Endodermal cell (in vitro differentiated cells): ENCODE results near the gene TMEM131L. TPM values are rescaled to one million over a fixed set of nuclear protein-coding genes. Genes with fewer than 3 reads are reported as not detected.
A peak's percentile ranks its signal among the peaks of the same experiment; 100 is the strongest.

Source experiments
- DNase-seq: peaks from one replicate; pipeline ENCODE4 v3.0.0-alpha.2; 2017
- H3K27ac ChIP-seq: 2 replicates; pipeline ENCODE4 v1.5.1; 2013; ENCODE audit warnings: mild to moderate bottlenecking, low read depth, low read length, moderate library complexity
- H3K27me3 ChIP-seq: 2 replicates; pipeline ENCODE4 v1.6.1; 2013; ENCODE audit warnings: mild to moderate bottlenecking, low read length, moderate library complexity; ENCODE audit not compliant: insufficient read depth, control insufficient read depth, poor library complexity, severe bottlenecking
- H3K36me3 ChIP-seq: 2 replicates; pipeline ENCODE4 v1.7.0; 2013; ENCODE audit warnings: mild to moderate bottlenecking, low read length, moderate library complexity; ENCODE audit not compliant: control insufficient read depth, insufficient read depth
- H3K4me1 ChIP-seq: one replicate; pipeline ENCODE4 v1.7.0; 2013; ENCODE audit warnings: low read length; ENCODE audit not compliant: control insufficient read depth, insufficient read depth
- H3K4me3 ChIP-seq: 2 replicates; pipeline ENCODE4 v1.5.1; 2013; ENCODE audit warnings: mild to moderate bottlenecking, low read length, moderate library complexity
- H3K9ac ChIP-seq: 2 replicates; pipeline ENCODE4 v1.6.1; 2013; ENCODE audit warnings: mild to moderate bottlenecking, low read length, moderate library complexity; ENCODE audit not compliant: poor library complexity, severe bottlenecking; ENCODE audit errors: extremely low read depth
- H3K9me3 ChIP-seq: 2 replicates; pipeline ENCODE4 v1.6.1; 2013; ENCODE audit warnings: mild to moderate bottlenecking, low read length, moderate library complexity; ENCODE audit not compliant: control insufficient read depth
- H3K27ac Mint-ChIP-seq: 2 replicates; pipeline ENCODE4 v1.8.0; 2020; ENCODE audit warnings: mixed read lengths
- H3K27me3 Mint-ChIP-seq: 2 replicates; pipeline ENCODE4 v1.8.0; 2021; ENCODE audit warnings: mild to moderate bottlenecking, mixed read lengths; ENCODE audit not compliant: insufficient read depth
- H3K36me3 Mint-ChIP-seq: 2 replicates; pipeline ENCODE4 v1.8.0; 2020; ENCODE audit warnings: low read depth, mixed read lengths
- H3K4me1 Mint-ChIP-seq: 2 replicates; pipeline ENCODE4 v1.8.0; 2020; ENCODE audit warnings: mixed read lengths
- H3K4me3 Mint-ChIP-seq: 2 replicates; pipeline ENCODE4 v1.8.0; 2020; ENCODE audit warnings: mild to moderate bottlenecking, moderate library complexity, mixed read lengths
- H3K9me3 Mint-ChIP-seq: 2 replicates; pipeline ENCODE4 v1.8.0; 2020; ENCODE audit warnings: mild to moderate bottlenecking, mixed read lengths
- CTCF ChIP-seq: fragments of 200-600 bp; sonication (generic); conservative IDR thresholded peaks from 2 replicates; pipeline ENCODE4 v1.5.0; 2021; ENCODE audit warnings: antibody characterized with exemption, mild to moderate bottlenecking
- WGBS, 2 experiments: methylation state at CpG; one replicate each; pipeline versions ENCODE4 v1.1.5 to v1.1.7; 2013; ENCODE audit warnings: missing lambda C conversion rate in 2 of 2, mixed read lengths in 1 of 2; ENCODE audit not compliant: insufficient coverage in 1 of 2, insufficient read length in 1 of 2; 5-methylcytosine and 5-hydroxymethylcytosine counted together
- total RNA-seq, 2 donors: library from RNA; stranded (reverse); fragmentation: NEBNext Ultra II Directional in 1 of 2; extraction: Animal tissue kit (Norgen Biotek cat#: 25700) in 1 of 2; gene quantifications; 2 replicates in 1 of 2; 3 replicates in 1 of 2; pipeline ENCODE4 v1.2.1, GENCODE V29; 2021

The TMEM131L gene
- total RNA-seq, 2 donors from 2014 or later: 6.2 to 10.8 TPM

GRCh38 chr4:153623491-153623890, 157.3 kb downstream of the TMEM131L start:
- no peaks in the 10 kb centered on the region for H3K9me3 Mint-ChIP-seq
- no peak overlapping the region for H3K9ac ChIP-seq
- TF ChIP-seq CTCF: no peak
- no peaks in the 10 kb centered on the region for H3K4me1 ChIP-seq
- peaks cover 10% of the 10 kb centered on the region for H3K36me3 Mint-ChIP-seq
- no peak overlapping the region for H3K4me3 Mint-ChIP-seq
- peak overlapping the region; percentile 28 for H3K27ac Mint-ChIP-seq
- 87 to 100% methylated on average over 1 to 2 of the region's 2 CpGs for WGBS, 2 experiments
- no peak for DNase-seq
- H3K27ac ChIP-seq: no peak overlapping the region
- peaks cover 11% of the 10 kb centered on the region for H3K4me1 Mint-ChIP-seq
- H3K27me3 Mint-ChIP-seq: no peaks in the 10 kb centered on the region
- no peaks in the 10 kb centered on the region for H3K27me3 ChIP-seq
- H3K36me3 ChIP-seq: peaks cover 10% of the 10 kb centered on the region
- H3K4me3 ChIP-seq: no peak overlapping the region
- H3K9me3 ChIP-seq: no peaks in the 10 kb centered on the region

- Mint-ChIP-seq H3K27me3 (no peaks in the 10 kb centered on the region), H3K36me3 (peaks cover 37% of the 10 kb centered on the region), H3K4me3 (no peak overlapping the region), H3K9me3 (peaks cover 3% of the 10 kb centered on the region), H3K4me1 (no peaks in the 10 kb centered on the region), H3K27ac (no peak overlapping the region)
- H3K27ac ChIP-seq: no peak overlapping the region
- 82 to 98% methylated on average over 4 to 8 of the region's 8 CpGs for WGBS, 2 experiments
- no peak for DNase-seq
- H3K4me1 ChIP-seq: no peaks in the 10 kb centered on the region
- peaks cover 9% of the 10 kb centered on the region for H3K36me3 ChIP-seq
- no peak overlapping the region for H3K4me3 ChIP-seq
- H3K9ac ChIP-seq: no peak overlapping the region
- peaks cover 12% of the 10 kb centered on the region for H3K9me3 ChIP-seq
- no peaks in the 10 kb centered on the region for H3K27me3 ChIP-seq
- TF ChIP-seq CTCF: no peak
These were observed 162.7 kb downstream of the TMEM131L start for GRCh38 chr4:153628796-153629315.

GRCh38 chr4:153629776-153630175, 163.6 kb downstream of the TMEM131L start:
- Mint-ChIP-seq H3K27ac (no peak overlapping the region), H3K36me3 (peaks cover 37% of the 10 kb centered on the region)
- no peak for TF ChIP-seq CTCF

More at GRCh38 chr4:153629776-153630175, 163.6 kb downstream of the TMEM131L start:
- Histone ChIP-seq H3K9me3 (peaks cover 12% of the 10 kb centered on the region), H3K36me3 (peaks cover 9% of the 10 kb centered on the region), H3K27me3 (no peaks in the 10 kb centered on the region), H3K4me3 (no peak overlapping the region), H3K9ac (no peak overlapping the region), H3K4me1 (no peaks in the 10 kb centered on the region), H3K27ac (peak overlapping the region; percentile 70)
- peaks cover 3% of the 10 kb centered on the region for H3K9me3 Mint-ChIP-seq
- no peak for DNase-seq
- H3K4me3 Mint-ChIP-seq: no peak overlapping the region
- H3K27me3 Mint-ChIP-seq: no peaks in the 10 kb centered on the region
- H3K4me1 Mint-ChIP-seq: no peaks in the 10 kb centered on the region
